Body of pancreas (tissue), 4 donors: ENCODE results near the gene STAC. TPM values are rescaled to one million over a fixed set of nuclear protein-coding genes. Genes with fewer than 3 reads are reported as not detected.

Source experiments
- ATAC-seq: fragments of 150-250 bp; one replicate; pipeline ENCODE4 v1.9.1; 2016
- DNase-seq, 4 donors: peaks; one replicate each; pipeline ENCODE4 v3.0.0-alpha.2; 2019
- H3K27ac ChIP-seq, 4 donors: fragments of 200-600 bp; sonication (generic); 1 replicate in 3 of 4; 2 replicates in 1 of 4; pipeline versions ENCODE4 v1.5.1 to v1.6.1; 2016 to 2019; ENCODE audit warnings: mild to moderate bottlenecking in 1 of 4, mixed read lengths in 1 of 4, moderate library complexity in 1 of 4
- H3K27me3 ChIP-seq, 2 donors: fragments of 200-600 bp; sonication (generic); one replicate each; pipeline ENCODE4 v1.6.0; 2016; ENCODE audit warnings: mild to moderate bottlenecking in 1 of 2
- H3K36me3 ChIP-seq, 2 donors: fragments of 200-600 bp; sonication (generic); replicated peaks in 1 of 2; 2 replicates each; pipeline ENCODE4 v1.5.1; 2016; ENCODE audit warnings: low read depth in 2 of 2; ENCODE audit not compliant: insufficient read depth in 1 of 2
- H3K4me1 ChIP-seq: fragments of 200-600 bp; sonication (generic); one replicate; pipeline ENCODE4 v1.6.0; 2016
- H3K4me3 ChIP-seq, 2 donors: fragments of 200-600 bp; sonication (generic); 1 replicate in 1 of 2; 2 replicates in 1 of 2; pipeline ENCODE4 v1.5.1; 2016 to 2019
- H3K9me3 ChIP-seq, 3 donors: fragments of 200-600 bp; sonication (generic); 1 replicate in 2 of 3; 2 replicates in 1 of 3; pipeline ENCODE4 v1.5.1; 2016
- CTCF ChIP-seq, 7 experiments: fragments of 450-650 bp in 4 of 7; fragments of 200-600 bp in 3 of 7; sonication (generic) in 3 of 7; IDR thresholded peaks; one replicate each; pipeline ENCODE4 v1.5.1; 2016 to 2019; ENCODE audit warnings: antibody characterized with exemption in 7 of 7
- POLR2A ChIP-seq, 3 donors: fragments of 450-650 bp; IDR thresholded peaks; one replicate each; pipeline ENCODE4 v1.6.1; 2016; ENCODE audit warnings: antibody characterized with exemption in 3 of 3, mild to moderate bottlenecking in 2 of 3
- WGBS, 2 donors: methylation state at CpG; one replicate each; pipeline ENCODE4 v1.1.5; 2017; 5-methylcytosine and 5-hydroxymethylcytosine counted together
- intact Hi-C: fragments of 100-400 bp; cut with DNase I; formaldehyde crosslinking; loops from one replicate; pipeline ENCODE4 v1.15.1; 2023
- total RNA-seq, 2 donors: library from RNA; depleted of rRNA; stranded (reverse); fragments of >200 nt; gene quantifications; one replicate each; pipeline ENCODE4 v1.1.0, GENCODE V29; 2016

Gene STAC
- total RNA-seq, 2 donors from 2014 or later, result 1.3 TPM; not detected in 1

- Histone ChIP-seq H3K9me3 (no peaks in the 10 kb centered on the region), H3K4me1 (no peaks in the 10 kb centered on the region), H3K4me3 (no peak overlapping the region), H3K27me3 (no peaks in the 10 kb centered on the region), H3K36me3 (no peaks in the 10 kb centered on the region), H3K27ac (no peak overlapping the region)
- TF ChIP-seq POLR2A (IDR thresholded peaks at IDR 0.05) (no peak), CTCF (IDR thresholded peaks at IDR 0.05) (no peak)
- DNase-seq, result no peak
- 35 to 54% methylated on average over 2 of the region's 2 CpGs for WGBS, 2 donors
- intact Hi-C loops, result no loop called here
- no peak for ATAC-seq
Observed at GRCh38 chr3:36417237-36417636, 36.9 kb downstream of the STAC start.

- Histone ChIP-seq H3K4me3 (no peak overlapping the region), H3K27me3 (no peaks in the 10 kb centered on the region), H3K27ac (no peak overlapping the region), H3K36me3 (no peaks in the 10 kb centered on the region), H3K9me3 (no peaks in the 10 kb centered on the region), H3K4me1 (no peaks in the 10 kb centered on the region)
- TF ChIP-seq POLR2A (IDR thresholded peaks at IDR 0.05) (no peak), CTCF (IDR thresholded peaks at IDR 0.05) (no peak)
- intact Hi-C loops, result no loop called here
- DNase-seq, result no peak
- no peak for ATAC-seq
- 48 to 60% methylated on average over 1 of the region's 1 CpG for whole genome bisulfite sequencing, 2 donors
Observed at GRCh38 chr3:36418296-36418695, 38.0 kb downstream of the STAC start.

GRCh38 chr3:36428445-36428844, 48.1 kb downstream of the STAC start:
- ATAC-seq (no peak), DNase-seq (no peak)
- Histone ChIP-seq H3K27ac (no peak overlapping the region), H3K36me3 (no peaks in the 10 kb centered on the region), H3K4me1 (no peaks in the 10 kb centered on the region), H3K27me3 (no peaks in the 10 kb centered on the region), H3K9me3 (no peaks in the 10 kb centered on the region), H3K4me3 (no peak overlapping the region)
- no peak for TF ChIP-seq POLR2A (IDR thresholded peaks at IDR 0.05)
- no peak for TF ChIP-seq CTCF (IDR thresholded peaks at IDR 0.05)
- intact Hi-C loops, result no loop called here
- WGBS, 2 donors, result 57 to 78% methylated on average over 4 of the region's 4 CpGs

GRCh38 chr3:36429986-36430485, 49.7 kb downstream of the STAC start:
- Histone ChIP-seq H3K27ac (no peak overlapping the region), H3K27me3 (no peaks in the 10 kb centered on the region), H3K9me3 (no peaks in the 10 kb centered on the region), H3K36me3 (no peaks in the 10 kb centered on the region), H3K4me1 (no peaks in the 10 kb centered on the region), H3K4me3 (no peak overlapping the region)
- DNase-seq (no peak), ATAC-seq (no peak)
- TF ChIP-seq CTCF (IDR thresholded peaks at IDR 0.05), result no peak
- TF ChIP-seq POLR2A (IDR thresholded peaks at IDR 0.05), result no peak
- WGBS, 2 donors, result 66 to 82% methylated on average over 3 of the region's 3 CpGs
- intact Hi-C loops, result no loop called here

GRCh38 chr3:36433511-36433910, 53.2 kb downstream of the STAC start:
- ATAC-seq (no peak), DNase-seq (no peak)
- intact Hi-C loops, result no loop called here
- H3K36me3 ChIP-seq, result no peaks in the 10 kb centered on the region
- H3K27ac ChIP-seq, result no peak overlapping the region
- H3K9me3 ChIP-seq, result no peaks in the 10 kb centered on the region
- H3K4me1 ChIP-seq, result no peaks in the 10 kb centered on the region
- TF ChIP-seq CTCF (IDR thresholded peaks at IDR 0.05), result no peak
- TF ChIP-seq POLR2A (IDR thresholded peaks at IDR 0.05), result no peak
- H3K27me3 ChIP-seq, result no peaks in the 10 kb centered on the region
- no peak overlapping the region for H3K4me3 ChIP-seq
